Fibroblast of peridontal ligament (primary cell): ENCODE data around the gene RXRA.

ENCODE experiments used
- DNase-seq: peaks from one replicate; pipeline ENCODE4 v3.0.0-alpha.2; 2010; ENCODE audit errors: extremely low read depth

The RXRA gene

DNA sequence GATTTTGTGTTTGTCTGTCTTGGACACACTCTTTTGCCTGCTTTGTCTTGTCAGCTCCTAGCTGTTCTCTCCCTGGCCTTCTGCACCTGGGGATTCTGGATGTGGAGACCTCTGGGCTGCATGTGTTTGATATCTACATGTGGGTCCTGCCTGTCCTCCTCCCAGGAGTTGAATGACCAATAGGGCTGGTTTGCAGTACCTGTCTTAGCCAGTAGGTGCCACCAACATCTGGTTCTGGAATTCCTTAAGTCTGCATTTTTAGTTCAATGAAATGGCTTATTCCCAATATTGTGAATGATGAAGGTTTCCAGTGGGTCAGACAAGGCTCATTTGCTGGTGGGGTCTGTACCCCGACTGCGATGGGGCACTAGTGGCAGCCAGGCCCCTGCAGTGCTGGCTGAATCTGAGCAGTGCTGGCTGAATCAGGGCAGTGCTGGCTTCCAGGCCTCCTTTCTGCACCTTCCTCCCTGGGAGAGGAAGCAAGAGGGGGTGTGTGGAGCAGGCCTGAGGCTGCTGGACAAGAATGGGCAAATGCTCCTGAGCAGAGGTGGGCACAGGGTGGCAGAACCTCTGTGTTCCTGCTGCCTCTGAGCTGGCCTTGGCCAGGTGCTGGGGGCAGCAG lies 73.3 kb downstream of the RXRA start:
- DNase-seq: peak; percentile 42

DNA sequence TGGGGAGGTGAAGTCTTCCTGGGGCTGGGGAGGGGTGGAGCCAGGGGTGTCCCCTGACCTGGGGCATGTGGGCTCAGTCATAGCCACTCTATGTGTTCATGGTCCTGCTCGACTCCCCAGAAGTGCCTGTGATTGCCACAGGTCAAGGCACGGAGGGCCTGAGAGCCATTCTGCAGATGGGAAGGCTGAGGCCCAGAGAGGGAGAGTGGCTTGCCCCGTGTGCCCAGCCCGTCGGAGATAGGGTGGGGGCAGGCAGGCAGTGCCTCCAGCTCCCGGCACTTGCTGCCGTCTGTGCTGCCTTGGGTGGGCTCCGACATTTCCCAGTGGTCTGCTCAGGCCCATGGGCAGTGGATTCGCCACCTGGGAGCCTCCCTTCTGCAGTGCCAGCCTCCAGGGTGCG lies 74.0 kb downstream of the RXRA start:
- no peak for DNase-seq

DNA sequence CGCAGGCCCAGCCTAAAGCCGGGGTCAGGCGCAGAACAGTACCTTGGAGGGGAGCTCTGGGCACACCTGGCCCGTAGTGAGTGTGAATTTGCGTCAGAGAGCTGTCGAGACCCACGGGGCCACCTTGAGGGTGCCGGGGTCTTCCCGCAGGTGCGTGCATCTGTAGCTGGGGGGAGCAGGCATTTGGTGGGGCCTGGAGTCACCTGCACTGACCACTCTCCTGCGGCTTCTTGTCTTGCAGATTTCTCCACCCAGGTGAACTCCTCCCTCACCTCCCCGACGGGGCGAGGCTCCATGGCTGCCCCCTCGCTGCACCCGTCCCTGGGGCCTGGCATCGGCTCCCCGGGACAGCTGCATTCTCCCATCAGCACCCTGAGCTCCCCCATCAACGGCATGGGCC lies 75.1 kb downstream of the RXRA start:
- DNase-seq: no peak

DNA sequence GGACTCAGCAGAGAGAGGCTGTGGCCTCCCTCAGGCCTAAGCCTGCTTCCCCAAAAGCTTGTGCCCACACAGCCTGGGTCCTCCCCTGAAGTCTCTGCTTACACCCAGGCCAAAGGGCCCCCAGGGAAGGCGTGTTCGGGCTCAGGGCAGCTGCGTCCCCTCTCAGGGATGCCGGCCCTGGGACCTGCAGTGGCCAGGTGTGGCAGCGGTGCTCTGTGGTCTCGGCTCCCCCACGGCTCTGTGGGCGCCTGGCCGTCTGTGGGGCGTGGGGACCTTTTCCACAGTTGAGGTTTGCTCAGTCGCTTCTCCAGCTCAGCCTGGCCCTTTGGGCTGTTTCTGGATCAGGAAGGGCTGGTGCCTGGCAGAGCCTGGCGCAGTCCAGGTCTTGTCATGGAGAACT lies 75.9 kb downstream of the RXRA start:
- DNase-seq: no peak

DNA sequence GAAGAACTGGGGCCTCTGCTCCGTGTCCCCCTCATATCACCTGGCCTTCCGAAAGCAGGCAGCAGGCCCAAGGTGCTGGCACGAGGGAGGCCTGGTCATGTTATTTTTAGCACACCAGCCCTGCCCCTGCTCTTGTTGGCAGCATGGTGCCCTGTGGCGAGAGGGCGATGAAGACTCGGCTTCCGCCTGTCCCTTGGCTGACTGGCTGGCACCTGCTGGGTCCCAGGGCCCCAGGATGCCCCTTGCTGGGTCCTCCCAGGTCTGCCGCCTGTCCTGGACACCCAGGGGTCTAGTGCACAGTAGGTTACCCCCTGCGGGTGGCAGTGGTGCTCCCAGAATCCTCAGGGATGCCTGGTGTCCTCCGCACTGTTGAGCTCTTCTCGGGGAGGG lies 77.0 kb downstream of the RXRA start:
- no peak for DNase-seq

DNA sequence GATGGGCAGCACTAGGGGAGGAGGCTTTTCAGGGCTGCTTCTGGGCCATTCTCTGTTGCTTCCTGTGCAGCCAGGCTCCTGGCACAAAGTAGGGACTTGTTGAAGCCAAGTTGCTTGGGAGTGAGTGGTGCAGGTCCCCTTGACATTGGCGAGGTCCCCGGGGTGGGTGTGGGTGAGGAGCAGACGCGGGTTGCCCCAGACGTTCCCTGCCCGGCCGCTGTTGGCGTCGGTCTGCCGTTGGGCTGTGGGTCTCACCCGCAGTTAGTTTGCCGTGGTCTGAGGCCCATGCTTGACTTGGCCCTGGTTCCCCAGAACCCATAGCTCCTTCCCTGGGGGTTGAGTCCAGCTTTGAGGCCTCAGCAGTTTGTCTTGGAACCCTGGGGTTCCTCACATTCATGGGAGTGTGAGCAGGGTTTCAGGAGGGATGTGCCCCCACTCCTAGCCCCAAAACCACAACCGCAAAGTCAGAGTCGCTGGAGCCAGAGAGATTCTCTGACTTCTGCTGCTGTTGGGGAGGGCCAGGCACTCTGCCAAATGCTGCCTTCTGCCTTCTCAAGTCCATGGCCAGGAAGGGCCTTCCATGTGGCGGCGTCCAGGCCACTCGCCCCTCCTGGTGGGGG lies 77.5 kb downstream of the RXRA start:
- peak; percentile 95 for DNase-seq

DNA sequence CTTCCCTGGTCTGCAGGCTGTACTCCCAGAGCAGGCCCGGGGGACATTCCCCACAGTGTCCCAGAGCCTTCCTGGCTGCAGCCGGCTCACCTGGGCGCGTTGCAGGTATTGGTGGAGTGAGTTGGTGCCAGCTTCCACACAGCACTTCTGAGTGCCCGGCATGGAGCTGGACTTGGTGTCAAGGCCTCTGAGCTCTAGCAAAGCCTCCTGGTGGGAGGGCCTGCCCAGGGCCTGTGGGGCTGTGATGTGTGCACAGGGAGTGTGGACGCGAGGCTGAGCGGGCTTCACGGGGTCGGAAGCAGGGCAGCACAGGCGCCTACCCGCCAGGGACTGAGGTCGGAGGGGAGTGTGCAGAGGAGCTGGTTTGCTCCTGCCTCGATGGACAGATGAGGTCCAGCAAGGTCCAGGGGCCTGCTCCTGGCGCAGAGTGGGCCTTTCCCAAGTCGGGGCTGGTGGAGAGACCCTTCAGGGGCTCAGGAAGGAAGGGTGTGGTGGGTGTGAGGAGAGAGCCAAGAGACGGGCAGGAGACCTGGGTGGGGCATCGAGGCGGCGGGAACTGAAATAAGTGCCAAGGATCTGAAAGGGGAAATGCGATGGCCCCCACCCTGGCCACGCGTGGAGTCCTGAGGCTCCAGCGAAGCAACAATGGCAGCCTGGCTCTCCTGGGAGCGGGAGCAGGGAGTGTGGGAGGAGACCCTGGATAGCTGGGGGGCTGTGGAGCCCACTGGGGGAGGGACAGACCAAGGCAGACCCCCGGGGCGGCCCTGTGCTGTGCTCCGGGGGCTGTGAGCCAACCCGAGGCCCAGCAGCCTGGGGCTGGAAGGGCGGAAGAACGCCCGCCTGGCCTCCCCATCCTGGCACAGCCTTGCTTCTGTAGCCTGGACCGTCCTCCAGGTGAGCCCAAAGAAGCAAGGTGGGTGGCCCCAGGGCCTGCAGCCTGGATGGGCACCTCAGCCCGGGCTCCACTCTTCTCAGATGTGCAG lies 78.4 kb downstream of the RXRA start:
- no peak for DNase-seq

DNA sequence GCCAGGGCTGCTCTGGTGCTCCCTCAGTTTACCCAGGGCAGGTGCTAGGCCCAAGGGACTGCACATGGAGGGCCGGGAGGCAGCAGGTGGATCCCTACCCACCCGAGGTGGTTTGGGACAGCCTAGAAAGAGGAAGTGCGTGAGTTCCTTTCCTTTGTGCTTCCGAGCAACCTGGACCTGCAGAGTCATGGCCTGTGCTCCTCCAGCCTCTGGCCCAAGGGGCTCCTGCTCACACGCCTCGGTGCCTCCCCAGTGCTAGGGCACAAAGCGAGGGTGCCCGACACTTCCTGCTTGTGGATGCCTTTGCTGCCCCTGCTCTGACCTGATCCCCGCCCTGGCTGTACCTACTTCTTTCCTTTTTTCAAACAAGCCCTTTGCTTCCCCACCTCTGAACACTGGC lies 79.3 kb downstream of the RXRA start:
- DNase-seq: no peak

DNA sequence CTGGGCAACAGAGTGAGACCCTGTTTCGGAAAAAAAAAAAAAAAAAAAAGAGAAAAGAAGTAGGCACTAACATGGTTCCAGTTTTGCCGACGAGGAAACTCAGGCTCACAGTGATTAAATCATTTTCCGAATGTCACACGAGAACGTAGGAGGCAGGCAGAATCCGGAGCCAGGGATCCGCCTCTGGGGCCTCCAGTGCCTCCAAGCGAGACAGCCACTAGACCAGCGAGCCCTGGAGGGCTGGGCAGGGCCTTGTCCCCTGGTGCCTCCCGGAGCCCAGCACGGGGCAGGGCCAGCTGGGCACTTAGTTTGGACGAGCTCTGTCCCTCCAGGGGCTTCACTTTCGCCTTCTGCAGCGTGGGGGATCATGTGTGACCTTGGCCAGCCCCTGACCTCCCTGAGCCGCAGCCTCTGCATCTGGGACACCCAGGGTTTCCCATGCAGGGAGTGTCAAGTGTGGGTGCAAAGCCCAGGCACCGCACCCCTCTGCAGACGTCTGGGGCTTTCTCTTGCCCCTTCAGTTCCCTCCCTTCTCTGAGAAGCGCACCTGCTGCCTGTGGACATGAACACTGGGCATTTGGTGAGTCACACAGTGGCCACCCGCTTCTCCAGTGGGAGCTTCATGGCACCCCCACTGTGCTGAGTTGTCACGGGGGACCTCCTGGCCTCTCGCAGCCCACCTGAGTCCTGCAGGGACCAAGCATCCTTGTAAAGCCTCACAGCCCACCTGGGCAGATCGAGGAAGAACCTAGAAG lies 80.3 kb downstream of the RXRA start:
- DNase-seq: peak; percentile 34

DNA sequence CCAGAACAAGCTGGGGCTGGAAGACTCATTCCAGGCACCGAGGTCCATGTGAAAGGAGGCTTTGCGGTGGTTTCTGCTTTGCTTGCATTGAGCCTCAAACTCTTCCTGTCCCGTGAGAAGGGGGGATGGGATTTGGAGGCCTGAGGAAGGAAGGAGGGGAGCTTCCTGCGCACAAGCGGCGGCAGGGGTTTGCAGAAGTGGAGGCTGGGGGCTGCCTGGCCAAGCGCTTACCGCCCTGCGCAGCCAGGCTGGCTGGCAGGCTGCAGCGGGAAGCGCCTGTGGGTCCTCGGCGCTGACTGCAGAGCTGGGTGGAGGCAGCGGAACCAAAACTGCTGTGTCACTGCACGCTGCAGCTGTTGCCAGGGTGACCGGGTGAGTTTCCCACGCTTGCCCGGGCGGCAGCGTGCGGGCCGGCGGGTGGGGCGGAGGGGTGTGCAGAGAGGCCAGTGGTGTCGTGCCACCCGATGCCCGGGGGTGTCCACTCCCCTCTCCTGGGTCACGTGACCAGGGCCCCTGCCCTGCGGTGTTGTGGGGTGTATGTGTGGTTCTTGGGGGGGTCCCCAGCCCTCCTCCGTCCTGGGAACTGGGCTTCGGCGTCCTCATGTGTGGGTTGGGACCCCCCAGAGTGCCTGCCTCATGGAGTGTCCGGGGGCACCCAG lies 81.0 kb downstream of the RXRA start:
- peak; percentile 92 for DNase-seq

DNA sequence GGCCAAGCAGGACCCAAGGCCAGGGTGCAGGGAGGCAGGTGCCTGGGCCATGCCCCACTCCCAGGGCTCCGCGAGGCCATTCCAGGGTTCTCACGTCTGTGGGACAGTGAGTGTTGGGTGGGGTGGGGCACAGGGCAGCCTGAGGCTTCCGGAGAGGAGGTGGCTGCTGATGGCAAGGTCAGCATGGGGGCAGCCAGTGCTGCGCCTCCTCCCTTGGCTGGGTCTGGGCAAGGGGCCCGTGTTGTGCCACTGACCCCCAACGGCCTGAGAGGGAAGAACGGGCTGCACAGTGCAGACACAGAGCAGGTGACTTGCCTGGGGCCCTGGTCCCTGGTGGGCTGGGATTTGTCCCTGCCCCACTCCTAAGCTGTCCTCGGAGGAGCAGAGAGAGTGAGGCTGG lies 82.1 kb downstream of the RXRA start:
- DNase-seq: no peak

DNA sequence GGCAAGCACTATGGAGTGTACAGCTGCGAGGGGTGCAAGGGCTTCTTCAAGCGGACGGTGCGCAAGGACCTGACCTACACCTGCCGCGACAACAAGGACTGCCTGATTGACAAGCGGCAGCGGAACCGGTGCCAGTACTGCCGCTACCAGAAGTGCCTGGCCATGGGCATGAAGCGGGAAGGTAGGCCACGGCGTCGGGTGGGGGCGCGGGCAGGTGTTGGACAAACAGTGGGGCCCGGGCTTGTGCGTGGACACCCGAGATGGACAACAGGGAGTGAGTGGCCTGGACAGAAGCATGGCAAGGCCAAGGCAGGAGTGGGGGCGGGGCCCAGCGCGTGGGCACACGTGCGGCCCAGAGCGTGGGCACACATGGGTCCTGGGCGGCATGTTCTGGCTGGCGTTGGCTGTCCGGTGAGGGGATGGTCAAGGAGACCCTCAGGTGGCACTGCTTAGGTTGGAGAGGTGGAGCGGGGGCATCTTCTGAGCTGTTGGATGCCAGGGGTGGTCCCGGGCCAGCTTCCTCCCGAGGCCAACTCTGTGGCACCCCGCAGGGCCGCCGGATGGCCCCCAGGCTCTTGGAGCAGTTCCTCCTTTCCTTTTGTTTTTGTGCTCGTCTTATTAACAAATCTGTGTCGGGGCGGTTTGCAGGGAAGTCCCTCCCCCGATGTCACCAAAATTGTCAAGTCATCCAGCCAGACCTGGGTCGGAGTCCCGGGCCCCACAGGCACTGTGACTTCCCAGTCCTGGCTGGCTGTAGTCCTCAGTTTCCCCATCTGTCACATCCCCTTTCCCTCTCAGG lies 82.9 kb downstream of the RXRA start:
- DNase-seq: no peak

DNA sequence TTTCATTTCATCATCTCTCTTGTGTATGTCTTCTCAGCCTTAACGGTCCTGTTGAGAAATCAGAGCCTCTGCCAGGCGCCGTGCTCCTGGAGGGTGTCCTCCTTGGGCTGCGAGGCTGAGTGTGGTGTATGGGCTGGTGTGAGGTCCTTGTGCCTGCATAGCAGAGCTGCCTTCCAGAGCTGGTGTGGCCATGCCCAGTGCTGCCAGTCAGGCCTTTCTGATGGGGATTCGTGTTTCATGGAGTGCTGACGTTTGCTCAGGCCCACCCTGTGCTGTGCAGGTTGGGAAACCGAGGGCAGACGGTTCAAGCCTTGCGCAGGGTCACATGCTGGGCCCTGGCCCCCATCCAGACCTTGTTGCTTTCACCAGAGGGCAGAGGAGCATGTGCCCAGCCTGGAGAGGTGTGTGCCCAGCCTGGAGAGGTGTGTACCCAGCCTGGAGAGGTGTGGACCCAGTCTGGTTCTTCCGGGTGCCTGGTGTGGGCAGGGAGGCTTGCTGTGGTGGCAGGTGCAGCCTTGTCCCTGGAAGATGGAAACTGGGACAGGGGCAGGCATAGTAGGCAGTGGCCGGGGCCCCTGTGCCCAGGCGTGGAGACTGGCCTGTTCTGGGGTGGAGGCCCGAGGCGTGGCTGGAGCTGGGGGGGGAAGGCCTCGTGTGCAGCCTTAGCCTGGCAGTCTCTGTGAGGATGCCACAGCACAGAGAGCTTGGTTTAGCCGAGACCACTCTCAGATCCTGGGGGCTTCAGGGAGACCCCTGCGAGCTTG lies 84.0 kb downstream of the RXRA start:
- DNase-seq: no peak

DNA sequence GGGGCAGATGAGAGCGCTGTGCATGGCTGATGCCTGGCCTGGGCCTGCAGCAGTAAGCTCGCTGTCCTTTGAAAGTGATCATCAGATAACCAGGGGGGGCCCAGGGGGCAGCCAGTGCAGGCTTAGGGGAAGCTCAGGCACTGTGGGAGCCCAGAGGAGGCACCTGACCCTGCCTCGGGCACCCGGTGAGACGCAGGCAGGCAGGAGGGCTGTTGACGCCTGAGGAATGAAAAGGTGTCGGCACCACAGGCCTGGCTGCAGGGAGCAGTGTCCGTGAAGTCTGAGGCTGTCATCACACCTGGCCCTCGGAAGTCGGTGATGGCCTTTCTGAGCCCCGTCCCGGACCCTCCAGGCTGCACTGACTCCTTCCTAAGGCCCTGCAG lies 84.6 kb downstream of the RXRA start:
- DNase-seq: no peak

DNA sequence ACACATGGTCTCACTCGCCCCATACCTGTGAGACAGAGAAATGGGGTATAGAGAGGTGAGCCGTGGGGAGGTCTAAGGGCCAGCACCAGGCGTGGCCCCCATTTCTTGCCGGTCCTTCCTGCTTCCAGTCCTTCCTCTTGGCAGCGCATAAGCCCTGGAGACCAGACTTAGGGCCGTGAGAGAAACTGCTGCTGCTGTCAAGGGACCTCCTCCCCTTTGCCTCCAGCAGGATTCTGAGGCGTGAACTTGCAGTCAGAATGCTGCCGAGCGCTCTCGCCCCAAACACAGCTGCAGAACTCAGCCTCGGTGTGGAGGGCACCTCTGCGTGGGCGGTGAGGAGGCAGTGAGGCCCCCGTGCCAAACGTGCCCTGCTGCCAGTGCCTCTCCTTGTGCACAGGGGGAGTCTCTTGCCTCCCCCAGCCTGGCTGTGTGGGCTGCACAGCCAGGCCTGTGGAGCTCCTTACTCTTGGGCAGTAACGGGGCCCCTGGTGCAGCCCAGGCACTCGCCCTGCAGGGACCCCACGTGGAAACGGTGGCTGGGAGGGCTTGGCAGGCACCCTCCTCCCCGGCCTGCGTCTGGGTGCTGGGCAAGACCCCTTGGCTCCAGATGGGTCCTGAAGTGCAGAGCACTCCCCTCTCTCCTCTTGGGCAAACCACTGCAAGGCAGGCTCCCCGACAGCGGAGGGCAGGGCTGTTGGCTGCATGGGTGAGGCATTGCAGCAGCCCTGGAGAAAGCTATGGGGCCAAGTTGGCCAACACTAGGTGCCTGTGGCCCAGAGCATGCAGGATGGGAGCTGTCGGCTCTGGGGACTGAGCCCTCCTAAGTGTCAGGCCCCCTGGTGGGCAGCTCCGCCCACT lies 85.4 kb downstream of the RXRA start:
- DNase-seq: no peak

DNA sequence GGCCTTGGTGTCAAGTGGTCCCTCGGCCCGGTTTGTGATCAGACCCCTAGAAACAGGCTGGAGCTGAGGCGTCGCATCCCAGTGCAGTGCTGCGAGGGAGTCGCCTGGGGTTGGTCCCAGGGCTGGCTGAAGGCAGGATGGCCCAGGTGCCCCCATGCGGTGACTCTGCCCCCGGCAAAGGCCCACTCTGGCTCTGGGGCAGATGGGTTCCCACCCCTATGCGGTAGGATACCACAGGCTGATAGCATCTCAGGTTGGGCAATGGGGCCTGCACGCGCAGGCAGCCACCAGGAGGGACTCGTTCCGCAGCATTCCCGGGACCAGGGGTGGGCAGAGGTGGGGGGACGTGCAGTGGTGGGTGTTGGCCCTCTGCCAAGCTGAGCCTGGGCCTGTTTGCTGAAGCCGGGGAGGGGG lies 86.0 kb downstream of the RXRA start:
- DNase-seq: no peak

DNA sequence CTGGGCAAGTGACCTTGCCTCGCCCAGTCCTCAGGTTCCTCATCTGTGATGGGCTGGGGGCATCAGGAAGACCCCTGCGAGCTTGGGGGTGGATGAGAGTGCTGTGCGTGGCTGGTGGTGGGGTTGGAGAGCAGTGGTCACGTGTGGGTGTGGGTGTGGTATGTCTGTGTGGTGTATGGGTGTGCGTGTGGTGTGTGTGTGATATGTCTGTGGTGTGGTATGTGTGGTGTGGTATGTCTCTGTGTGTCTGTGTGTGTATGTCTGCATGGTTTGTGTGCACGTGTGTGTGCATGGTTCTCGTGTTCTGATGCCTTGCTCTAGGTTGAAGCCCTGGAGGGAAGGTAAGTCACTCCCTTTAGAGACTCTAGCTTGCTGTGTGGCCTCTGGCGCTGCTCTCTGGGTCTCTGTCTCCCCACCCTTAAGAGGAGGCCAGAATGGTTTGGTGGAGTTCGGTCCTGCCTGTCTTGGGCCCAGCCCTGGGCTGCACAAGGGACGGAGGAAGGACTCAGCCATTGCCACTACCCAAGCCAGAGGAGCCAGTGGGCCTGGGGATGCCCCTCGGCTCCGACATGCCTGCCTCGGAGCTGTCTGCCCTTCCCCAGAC lies 87.0 kb downstream of the RXRA start:
- DNase-seq: no peak

DNA sequence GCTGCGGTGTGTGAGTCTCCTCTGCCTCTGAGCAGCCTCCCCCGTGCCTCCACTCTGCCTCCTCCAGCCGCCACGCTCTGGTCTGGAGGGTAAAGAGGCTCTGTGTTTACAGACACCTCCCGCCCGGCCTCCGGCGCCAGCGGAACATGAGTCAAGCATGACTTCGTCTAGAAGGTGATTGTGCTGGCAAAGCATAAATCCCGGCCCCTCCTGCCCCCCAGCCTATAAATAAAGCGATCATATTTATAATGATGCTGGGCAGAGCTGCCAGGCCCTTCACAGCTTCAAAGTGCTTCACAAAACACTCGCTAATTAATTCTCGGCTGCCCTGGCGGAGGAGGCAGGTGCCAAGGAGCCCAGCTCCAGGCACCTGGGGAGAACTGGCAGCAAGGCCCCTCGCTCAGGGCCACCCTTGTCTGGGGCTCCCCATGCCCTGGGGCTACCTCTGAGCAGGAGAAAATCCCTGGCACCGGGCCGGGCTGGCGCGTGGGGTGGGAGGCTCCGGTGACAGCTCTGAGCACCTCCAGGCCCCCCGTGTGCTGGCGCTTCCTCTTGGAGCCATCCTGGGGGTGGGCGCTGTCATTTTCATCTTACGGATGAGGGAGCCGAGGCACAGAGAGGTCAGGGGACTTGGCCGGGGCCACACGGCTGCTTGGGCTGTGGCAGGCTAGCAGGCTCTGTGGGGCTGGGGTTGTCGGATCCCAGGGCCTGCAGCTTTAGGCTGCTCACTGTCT lies 87.8 kb downstream of the RXRA start:
- DNase-seq: peak; percentile 57
